GM19372 (cell line): ENCODE data around the gene RBPJL.

ENCODE experiments used
- ATAC-seq: cut with Tn5 transposase; IDR thresholded peaks from one replicate; pipeline ENCODE4 v1.9.1; 2021; ENCODE audit warnings: mild to moderate bottlenecking, low read depth, moderate library complexity; ENCODE audit not compliant: unreplicated experiment

RBPJL gene

DNA sequence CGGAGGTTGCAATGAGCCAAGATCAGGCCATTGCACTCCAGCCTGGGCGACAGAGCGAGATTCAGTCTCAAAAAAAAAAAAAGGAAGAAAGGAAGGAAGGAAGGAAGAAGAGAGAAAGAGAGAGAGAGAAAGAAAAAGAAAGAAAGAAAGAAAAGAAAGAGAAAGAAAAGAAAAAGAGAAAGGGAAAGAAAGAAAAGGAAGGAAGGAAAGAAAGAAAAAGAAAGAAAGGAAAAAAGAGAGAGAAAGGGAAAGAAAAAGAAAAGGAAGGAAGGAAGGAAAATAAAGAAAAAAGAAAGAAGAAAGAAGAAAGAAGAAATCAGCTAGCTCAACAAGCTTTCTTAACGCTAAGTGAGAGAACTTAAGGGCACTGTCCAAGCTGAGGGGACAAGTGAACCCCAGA lies 9.0 kb downstream of the RBPJL start:
- no peak for ATAC-seq

DNA sequence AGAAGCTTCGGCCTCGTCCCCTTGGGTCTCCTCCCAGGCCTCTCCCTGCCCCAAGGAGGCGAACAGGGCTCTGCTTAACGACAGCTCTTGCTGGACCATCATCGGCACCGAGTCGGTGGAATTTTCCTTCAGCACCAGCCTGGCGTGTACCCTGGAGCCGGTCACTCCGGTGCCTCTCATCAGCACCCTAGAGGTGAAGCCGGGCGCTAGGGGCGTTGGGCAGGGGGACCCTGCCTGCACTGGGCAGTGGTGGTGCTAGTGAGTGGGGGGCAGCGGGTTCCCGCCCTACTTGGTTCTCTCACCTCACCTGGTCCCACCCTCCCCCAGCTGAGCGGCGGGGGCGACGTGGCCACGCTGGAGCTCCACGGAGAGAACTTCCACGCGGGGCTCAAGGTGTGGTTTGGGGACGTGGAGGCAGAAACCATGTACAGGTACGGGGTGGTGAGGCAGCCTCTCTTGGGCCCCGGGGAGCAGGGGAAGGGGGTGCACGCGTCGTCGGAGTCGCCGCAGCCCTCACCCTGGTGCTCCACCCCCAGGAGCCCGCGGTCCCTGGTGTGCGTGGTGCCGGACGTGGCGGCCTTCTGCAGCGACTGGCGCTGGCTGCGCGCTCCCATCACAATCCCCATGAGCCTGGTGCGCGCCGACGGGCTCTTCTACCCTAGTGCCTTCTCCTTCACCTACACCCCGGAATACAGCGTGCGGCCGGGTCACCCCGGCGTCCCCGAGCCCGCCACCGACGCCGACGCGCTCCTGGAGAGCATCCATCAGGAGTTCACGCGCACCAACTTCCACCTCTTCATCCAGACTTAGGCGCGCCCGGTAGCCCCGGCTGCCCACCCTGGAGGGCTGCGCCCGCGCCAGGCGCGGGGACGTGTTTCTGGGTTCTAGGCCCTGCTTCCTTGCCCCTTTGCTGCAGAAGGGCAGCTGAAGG lies 9.8 kb downstream of the RBPJL start:
- ATAC-seq: no peak

DNA sequence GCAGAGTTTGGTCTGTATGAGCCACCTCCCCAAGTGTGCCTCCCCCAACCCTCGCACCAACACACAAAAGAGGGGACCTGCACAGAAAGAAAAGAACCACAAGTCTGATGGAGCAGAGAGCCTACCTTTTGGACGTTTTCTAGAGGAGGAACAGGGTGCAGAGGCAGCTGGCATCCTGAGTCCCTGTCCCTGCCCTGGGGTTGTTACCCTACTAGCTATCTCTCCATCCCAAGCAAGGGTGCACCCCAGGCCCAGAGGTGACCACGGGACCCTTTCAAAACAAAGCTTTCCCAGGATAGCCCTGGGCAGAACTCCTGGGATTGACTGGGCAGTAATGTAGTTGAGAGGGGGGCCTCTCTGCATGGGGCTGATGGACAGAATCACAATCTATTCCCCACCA lies 11.2 kb downstream of the RBPJL start:
- no peak for ATAC-seq

DNA sequence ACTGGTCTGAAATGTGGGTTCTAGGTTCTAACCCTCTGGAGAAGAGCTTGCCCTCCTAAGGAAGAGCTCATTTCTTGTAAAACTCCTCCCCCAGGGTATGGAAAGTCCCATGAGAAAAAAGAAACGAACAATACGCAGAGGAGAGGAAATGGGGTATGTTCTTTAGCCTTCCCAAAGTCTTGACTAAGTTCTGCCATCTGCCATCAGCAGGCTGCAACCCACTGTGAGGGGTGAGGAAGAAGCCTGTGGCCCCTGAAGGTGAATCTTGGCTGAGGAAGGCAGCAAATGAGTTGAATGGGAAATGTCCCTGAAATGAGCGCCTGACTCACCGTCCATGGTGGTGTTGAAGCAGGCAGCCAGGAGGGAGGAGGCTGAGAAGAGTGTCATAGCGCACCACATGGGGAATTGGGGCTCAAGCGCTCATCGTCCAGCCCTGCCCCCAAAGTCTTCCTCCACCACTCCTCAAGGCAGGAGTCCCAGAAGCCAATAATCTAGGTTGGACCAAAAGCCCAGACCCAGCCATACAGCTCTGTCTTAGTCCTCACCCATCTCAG lies 11.8 kb downstream of the RBPJL start:
- no peak for ATAC-seq

DNA sequence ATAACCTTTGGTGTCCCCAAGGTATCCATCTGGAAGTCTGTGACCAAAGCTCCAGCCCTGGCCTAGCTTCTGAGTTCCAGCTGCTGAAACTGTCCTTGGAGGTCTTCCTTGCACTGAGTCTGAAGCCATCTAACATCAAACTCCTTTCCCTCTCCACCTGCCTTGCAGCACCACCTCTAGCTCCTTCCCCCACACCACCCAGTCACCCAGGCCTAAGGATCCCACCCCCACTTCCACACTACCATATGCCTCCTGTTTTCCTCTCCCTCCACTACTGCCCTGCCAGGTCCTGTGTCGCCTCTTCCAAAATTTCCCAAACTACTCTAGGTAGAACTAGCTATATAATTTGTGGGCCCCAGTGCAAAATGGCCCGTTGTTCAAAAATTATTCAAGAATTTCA lies 12.3 kb downstream of the RBPJL start:
- no peak for ATAC-seq

DNA sequence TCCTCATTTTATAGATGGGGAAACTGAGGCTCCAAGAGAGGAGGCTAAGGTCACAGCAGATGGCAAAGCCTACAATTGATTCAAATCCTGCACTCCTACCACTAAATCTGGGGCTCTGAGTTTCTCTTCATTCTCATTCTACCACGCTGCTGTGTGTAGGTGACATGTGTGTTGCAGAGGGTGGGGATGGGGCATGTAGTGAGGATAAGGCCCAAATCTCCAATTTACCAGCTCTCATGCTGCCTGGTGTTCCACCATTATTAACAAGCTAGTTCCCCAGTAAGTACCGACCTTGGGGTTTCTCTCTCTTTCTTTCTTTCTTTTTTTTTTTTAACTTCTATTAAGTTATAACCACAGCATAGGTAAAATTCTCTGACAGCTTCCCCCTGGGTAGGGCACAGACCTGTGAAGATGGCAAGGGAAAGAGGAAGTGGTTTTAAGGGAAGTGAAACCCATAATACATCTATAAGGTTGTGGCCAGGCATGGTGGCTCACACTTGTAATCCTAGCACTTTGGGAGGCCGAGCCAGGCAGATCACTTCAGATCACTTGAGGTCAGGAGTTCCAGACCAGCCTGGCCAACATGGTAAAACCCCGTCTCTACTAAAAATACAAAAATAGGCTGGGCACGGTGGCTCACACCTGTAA lies 14.4 kb downstream of the RBPJL start:
- no peak for ATAC-seq

DNA sequence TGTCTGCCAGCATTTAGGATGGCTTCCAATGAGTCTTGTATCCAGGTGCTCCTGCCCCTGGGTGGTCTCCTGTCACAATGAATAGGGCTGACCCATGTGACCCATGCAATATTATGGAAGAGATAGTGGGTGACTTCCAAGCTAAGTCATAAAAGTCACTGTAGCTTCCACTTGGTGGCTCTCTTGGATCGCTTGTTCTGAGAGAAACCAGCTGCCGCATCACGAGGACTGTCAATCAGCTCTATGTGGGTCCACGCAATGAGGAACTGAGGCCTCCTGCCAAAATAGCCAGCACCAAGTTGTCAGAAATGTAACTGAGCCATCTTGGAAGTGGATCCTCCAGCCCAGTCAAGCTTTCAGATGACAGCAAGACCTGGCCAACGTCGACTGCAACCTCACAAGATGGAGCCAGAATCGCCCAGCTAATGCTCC lies 16.3 kb downstream of the RBPJL start:
- ATAC-seq: no peak

DNA sequence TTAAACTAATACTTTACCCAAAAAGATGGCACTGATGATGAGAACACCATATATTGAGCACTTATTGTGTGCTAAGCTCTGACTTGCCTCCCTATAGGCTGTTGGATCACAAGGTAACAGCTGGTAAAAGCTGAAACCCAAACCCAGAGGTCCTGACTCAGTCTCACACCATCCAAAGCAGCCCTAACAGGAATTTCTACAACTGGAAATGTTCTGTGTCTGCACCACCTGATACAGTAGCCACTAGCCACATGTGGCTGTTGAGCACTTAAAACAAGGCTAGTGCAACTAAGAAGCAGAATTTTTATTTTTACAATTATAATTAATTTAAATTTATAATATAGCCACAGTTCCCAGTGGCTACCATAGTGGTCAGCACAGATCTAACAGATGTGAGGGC lies 17.1 kb downstream of the RBPJL start:
- ATAC-seq: no peak

DNA sequence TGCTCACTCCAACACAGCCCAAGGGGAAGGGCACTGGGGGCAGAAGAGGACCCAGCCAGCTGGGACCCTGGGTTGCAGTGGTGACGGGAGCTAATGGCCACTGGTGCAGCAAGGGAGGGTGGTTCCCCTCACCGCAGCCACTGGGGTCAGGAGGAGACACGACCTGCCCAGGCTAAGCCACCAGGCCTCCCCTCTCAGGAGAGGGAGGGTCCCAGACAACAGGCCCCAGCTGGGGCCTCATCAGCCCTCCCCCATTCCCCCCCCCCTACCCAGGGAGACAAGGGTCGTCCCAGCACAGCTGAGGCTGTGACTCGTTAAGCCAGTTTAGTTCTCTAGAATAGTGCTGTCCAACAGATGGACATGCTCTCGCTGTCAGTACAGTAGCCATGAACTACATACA lies 18.7 kb downstream of the RBPJL start:
- no peak for ATAC-seq

DNA sequence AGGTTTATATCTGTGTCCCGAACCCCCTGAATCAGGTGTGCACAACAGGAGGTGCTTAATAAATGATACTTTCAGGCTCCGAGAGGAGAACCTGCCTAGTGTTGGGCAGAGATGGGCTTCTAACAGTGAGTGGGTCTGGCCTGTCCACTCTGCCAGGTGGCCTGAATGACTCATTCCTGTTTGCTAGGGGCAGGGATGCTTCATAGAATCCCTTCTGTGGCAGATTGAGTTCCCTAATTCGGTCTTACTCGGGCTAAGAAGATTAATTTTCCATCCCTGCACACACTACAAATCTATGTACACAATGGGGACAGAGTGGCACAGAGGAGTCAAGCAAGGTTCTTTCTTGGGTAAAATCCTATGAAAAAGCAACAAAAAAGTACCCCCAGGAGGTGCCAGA lies 21.8 kb downstream of the RBPJL start:
- no peak for ATAC-seq

DNA sequence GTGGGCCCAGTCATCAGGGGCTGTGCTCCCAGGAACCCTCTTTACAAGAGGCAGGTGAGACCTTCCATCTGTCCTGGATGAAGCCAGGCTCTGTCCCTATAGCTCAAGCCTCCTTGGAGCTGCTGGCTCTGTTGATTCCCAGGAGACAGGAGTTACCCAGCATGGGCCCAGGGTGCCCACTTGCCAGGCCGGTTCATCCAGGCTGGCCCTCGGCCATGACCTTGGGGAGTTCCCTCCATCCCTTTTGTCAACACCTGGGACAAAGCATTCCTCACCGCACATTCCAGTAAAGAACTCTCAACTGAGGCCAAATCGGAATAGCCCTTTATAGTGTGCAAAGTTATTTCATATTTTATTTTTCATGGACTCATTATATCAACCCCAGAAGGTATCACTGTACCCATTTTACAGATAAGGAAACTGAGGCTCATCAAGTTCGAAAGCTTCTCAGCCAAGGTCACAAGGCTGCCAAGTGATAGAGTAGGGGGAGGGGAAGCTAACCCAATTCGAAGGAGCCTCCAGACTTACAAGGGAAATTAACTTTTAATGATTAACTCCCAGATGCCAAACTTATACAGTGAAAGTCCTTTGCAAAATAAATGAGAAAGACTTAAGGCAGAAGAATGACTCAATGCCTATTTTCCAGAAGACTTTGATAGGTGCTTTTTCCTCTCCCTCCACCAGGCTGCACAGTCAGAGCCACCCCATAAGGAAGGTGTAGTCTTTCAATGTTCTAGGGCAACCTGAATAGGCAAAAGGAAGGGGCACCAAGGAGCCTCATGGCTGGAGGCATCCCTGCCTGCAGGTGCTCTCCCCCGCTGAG lies 23.1 kb downstream of the RBPJL start:
- no peak for ATAC-seq

DNA sequence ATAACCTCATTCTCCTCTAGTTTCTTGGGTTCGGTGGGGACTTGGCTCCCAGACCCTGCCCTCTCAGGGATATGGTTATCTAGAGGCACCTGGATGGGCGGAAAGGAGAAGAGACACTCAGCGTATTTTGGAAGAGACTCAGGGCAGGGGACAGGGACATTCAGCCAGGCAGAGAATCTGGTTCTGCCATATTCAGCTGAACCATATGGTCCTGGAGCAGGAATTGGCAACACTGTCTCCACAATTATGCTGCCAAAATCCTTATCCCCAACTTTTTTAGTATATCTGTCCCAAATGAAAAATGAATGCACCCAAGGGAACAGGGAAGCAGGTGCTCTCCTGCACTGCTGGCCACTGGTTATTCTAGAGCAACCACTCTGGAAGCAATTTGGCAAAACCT lies 23.8 kb downstream of the RBPJL start:
- ATAC-seq: no peak

DNA sequence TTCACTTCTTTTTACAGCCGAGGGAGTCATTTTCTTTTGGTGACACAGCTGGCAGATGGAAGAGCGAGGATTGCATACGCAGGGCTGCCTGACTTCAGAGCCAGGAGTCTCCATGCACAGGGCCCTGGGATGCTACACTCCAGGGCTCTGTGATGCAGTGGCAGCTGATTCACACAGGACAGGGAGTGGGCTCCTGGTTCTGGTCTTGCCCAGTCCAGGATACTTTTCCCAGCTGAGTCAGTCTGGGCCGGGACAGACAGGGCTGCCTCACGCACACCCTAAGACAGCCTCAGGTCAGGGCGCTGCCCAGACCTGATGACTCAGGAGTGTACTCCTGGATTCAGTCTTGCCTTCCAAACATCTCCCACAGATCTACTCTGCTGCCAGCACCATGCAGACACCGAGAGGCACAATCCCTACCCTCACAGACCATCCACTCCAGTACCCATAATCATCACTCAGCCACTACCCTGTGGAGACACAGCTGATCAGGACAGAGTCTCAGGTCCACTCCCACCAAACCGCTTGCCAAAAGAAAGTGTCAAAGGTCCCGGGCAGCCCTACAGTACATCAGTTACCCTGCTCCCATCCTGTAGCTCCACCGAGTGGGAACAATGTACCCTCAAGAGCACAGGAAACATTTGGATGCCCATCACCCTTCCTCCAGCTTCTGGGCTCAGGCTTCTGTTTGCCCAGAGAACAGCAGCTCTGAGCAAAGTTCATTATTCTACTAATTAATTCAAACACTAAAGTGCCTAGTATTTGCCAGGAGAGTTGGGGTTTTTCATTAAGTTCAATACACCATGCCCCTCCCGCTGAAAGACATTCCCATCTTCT lies 30.1 kb downstream of the RBPJL start:
- no peak for ATAC-seq

DNA sequence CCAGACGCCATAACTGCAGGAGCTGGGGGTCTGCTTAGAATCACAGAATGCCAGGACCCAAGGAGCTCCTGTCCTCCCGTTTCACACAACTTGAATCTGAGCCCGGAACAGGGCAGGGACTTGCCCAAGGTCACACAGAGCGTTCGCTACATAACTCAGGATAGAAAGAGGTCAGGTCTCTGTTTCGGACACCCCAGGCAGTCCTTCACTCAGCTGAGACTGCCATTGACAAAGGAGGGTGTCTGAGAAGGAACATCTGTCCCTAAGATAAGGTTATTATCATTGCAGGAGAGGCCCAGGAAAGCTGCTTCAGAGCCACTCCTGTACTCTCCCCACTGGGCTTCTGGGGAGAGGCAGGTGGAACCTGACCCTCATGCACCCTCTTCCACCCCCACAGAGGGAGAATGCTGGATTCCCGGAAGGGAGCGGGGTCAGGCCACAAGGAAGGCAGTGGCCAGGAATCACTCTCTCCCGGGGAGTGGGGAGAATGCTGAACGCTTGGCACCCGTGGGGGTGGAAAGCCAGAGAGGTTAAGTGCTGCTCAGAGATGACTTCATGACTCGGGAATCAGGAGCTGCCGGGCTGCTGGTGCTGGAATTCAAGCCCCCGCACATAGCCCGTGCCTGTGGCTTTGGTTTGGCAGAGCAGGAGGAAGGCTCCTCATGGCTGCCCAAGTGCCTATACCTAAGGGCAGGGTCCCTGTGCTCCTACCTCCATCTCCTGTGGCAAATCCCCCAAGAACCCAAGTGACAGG lies 30.9 kb downstream of the RBPJL start:
- no peak for ATAC-seq

DNA sequence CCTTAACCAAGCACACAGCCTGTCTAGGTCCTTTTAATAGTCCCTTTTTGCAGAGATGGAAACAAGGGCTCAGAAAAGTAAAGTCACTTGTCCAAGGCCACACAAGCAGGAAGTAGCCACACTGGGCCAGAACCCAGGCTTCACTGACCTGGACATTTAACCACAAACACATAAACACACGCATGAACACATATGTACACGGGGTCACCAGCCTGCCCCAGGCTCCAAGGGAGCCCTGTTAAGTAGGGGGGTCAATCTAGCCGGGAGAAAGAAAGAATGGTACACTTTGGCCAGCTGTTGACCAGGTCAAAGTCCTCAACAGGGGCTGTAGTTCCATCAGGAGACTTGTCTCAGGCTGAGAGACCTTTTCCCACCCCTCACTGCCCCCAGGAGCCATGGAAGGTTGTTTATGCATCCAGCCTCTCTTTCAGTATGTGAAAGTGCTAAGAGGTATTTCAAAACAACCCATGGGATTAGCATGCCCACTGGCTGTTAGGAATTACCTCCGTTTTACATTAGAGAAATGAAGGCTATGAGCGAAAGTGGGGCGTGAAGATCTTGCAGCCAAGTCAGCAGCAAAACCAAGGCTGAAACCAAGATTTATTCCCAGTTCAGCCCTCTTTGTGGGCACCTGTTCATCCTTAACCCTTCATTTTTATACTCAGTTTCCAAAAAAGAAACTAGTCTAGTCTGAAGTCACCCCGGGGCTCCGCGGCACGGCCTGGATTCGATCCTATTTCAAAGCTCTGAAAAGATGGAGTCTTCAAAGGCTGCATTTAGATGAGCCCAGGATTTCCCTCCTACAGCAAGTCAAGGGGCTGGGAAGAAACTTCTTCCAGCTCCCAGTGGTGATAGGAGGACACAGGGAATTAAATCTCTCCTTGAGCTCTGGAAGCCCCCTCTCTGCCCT lies 31.7 kb downstream of the RBPJL start:
- ATAC-seq: no peak

DNA sequence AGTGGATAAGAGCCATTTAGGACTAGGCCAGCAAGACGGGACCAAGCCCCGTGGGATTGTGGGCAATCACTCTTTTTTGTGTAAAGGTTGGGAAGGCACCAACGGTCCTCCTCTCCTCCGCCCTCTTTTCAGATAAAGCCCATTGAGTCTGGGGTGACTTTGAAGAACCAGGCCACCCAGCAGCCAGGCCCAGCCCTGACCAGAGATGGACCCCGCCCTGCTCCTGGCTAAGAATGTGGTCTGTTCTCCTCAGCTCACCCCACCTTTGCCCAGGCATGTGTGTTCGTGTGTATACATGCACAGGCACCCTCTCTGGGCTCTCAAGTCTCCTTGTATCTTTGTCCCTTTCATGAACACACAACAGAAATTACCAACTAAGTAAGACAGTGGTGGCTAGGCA lies 32.4 kb downstream of the RBPJL start:
- no peak for ATAC-seq

DNA sequence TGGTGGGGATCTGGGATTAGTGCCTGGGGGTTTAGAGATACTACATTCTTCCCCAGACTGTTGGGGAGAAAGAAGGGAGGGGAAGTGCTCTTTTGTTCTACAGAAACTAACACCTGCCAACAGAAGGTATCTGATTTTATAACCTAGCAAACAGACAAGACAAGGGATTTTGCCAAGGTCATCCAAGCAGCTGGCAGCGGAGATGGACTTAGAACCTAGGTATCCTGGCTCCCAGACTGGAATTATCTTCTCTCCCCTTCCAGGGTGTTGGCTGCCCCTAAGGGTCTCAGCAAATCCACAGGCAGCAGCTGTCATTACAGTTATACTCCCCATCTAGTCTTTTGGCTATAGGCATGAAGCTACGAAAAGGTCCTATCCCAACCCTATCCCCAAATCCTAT lies 33.2 kb downstream of the RBPJL start:
- ATAC-seq: no peak

DNA sequence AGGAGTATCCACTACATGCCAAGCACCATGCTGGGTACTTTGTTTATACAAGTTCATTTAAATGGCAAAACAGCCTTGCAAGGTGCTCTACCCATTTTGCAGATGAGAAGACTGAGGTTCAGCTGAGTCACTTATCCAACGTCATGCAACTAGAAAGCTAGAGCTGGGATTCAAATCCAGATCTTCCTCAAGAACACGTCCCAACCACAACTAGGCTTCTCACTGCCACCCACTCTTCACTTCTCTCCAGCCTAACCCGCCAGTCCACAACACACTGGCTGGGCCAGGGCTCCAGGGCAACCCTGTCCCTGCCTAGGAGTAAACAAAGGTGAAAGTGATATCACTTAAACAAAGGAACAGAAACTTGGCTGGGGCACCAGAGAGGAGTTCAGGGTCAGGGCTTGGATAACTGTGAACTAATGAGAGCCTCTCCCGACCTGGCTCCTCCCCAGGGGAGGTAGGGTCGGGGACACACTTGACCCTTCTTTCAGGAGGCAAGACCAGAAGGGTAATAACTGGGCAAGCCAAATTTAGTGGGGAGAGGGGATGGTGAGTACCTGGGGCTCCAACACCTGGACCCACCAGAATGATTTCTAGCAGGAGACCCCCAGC lies 33.7 kb downstream of the RBPJL start:
- ATAC-seq: no peak
